Common myeloid progenitor, CD34-positive (primary cell): ENCODE data around the gene SPN.
A peak's percentile ranks its signal among the peaks of the same experiment; 100 is the strongest.

ENCODE experiments used
- CTCF ChIA-PET: fragments of 350-600 bp; sonication (Branson Sonifier 250); formaldehyde crosslinking; loops from one replicate; lab custom pipeline; 2021; ENCODE audit warnings: antibody characterized with exemption; lab: Charles Lee
- POLR2A ChIA-PET: fragments of 350-600 bp; sonication (Branson Sonifier 250); formaldehyde crosslinking; loops from one replicate; lab custom pipeline; 2021; ENCODE audit warnings: antibody characterized with exemption; lab: Charles Lee
- DNase-seq, 3 donors: peaks; one replicate each; pipeline versions ENCODE4 v3.0.0 to v3.0.0-alpha.2; 2013
- H3K27ac ChIP-seq, 2 experiments: 1 replicate in 1 of 2; 2 replicates in 1 of 2; pipeline ENCODE4 v1.7.0; 2013; ENCODE audit warnings: inconsistent platforms in 2 of 2, low read length in 2 of 2, mild to moderate bottlenecking in 2 of 2, low read depth in 1 of 2, moderate library complexity in 1 of 2; ENCODE audit not compliant: severe bottlenecking in 2 of 2, insufficient read depth in 1 of 2, poor library complexity in 1 of 2
- H3K27me3 ChIP-seq, 5 experiments: replicated peaks in 2 of 5; 1 replicate in 3 of 5; 2 replicates in 2 of 5; pipeline versions ENCODE4 v1.6.1 to v1.7.0; 2013; ENCODE audit warnings: low read length in 4 of 5, mild to moderate bottlenecking in 2 of 5, moderate library complexity in 2 of 5, inconsistent platforms in 1 of 5; ENCODE audit not compliant: insufficient read depth in 5 of 5, control insufficient read depth in 4 of 5
- H3K36me3 ChIP-seq, 4 experiments: 1 replicate in 2 of 4; 2 replicates in 2 of 4; pipeline versions ENCODE4 v1.6.1 to v1.7.0; 2013; ENCODE audit warnings: low read length in 3 of 4, control low read depth in 1 of 4, mild to moderate bottlenecking in 1 of 4; ENCODE audit not compliant: control insufficient read depth in 4 of 4, insufficient read depth in 4 of 4
- H3K4me1 ChIP-seq, 4 experiments: 1 replicate in 3 of 4; 2 replicates in 1 of 4; pipeline versions ENCODE4 v1.6.1 to v1.7.1; 2013; ENCODE audit warnings: low read length in 3 of 4, mild to moderate bottlenecking in 3 of 4, control low read depth in 1 of 4, inconsistent platforms in 1 of 4, moderate library complexity in 1 of 4; ENCODE audit not compliant: control insufficient read depth in 4 of 4, insufficient read depth in 4 of 4; ENCODE audit errors: control extremely low read depth in 1 of 4
- H3K4me3 ChIP-seq, 7 experiments: 1 replicate in 4 of 7; 2 replicates in 3 of 7; pipeline versions ENCODE4 v1.5.1 to v1.7.0; 2013; ENCODE audit warnings: mild to moderate bottlenecking in 7 of 7, low read length in 6 of 7, moderate library complexity in 6 of 7, inconsistent platforms in 2 of 7, low read depth in 2 of 7, control low read depth in 1 of 7; ENCODE audit not compliant: insufficient read depth in 4 of 7, control insufficient read depth in 1 of 7; ENCODE audit errors: extremely low read depth in 1 of 7
- H3K9me3 ChIP-seq, 5 experiments: 1 replicate in 4 of 5; 2 replicates in 1 of 5; pipeline versions ENCODE4 v1.6.1 to v1.7.1; 2013; ENCODE audit warnings: low read length in 4 of 5, mild to moderate bottlenecking in 2 of 5, inconsistent platforms in 1 of 5, low read depth in 1 of 5, moderate library complexity in 1 of 5; ENCODE audit not compliant: control insufficient read depth in 4 of 5, insufficient read depth in 2 of 5; ENCODE audit errors: control extremely low read depth in 1 of 5
- WGBS: methylation state at CpG from one replicate; pipeline ENCODE4 v1.1.5; 2013; ENCODE audit not compliant: insufficient coverage; 5-methylcytosine and 5-hydroxymethylcytosine counted together

The SPN gene

DNA sequence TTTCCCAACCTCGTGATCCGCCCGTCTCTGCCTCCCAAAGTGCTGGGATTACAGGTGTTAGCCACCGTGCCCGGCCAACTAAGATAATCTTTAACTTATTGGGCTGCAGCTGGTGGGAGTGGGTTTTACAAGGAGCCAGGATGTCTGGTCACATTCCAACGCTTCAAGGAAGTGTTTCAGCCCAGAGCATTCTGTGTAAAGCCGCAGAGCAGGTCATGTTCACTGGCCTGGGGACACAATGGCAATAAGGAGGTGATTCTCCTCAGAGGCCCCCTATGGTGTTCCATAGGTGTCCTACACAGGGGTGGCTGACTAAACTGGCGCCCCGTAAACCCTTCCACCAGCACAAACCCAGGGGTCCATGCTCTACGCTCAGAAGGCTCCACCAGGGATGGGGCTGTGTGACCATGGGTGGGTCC is 17.1 kb downstream of the SPN start:
- 87% methylated on average over 10 of the region's 10 CpGs for WGBS
- Histone ChIP-seq H3K27ac (peak overlapping the region in 1 of 2 experiments; percentile 81), H3K4me1 (peaks cover 9 to 54% (median 45%) of the 10 kb centered on the region in 4 experiments), H3K9me3 (no peaks in the 10 kb centered on the region), H3K4me3 (peak overlapping the region in 2 of 7 experiments; percentile 48 to 65), H3K36me3 (peaks cover 0 to 9% (median 0%) of the 10 kb centered on the region in 4 experiments), H3K27me3 (no peaks in the 10 kb centered on the region)
- ChIA-PET POLR2A (interaction anchor here (0.6 to 2.3 kb wide), 4 partner anchors 14 to 504 kb away, joined by 3 to 22 read pairs (median 8); partner anchors contain the start of genes CORO1A and SPN), CTCF (interaction anchor here (1.1 to 2.1 kb wide), 2 partner anchors 17 to 18 kb away, joined by 3 to 9 read pairs; partner anchors contain the start of gene SPN)
- DNase-seq, result peak in 1 of 3 donors; percentile 21

DNA sequence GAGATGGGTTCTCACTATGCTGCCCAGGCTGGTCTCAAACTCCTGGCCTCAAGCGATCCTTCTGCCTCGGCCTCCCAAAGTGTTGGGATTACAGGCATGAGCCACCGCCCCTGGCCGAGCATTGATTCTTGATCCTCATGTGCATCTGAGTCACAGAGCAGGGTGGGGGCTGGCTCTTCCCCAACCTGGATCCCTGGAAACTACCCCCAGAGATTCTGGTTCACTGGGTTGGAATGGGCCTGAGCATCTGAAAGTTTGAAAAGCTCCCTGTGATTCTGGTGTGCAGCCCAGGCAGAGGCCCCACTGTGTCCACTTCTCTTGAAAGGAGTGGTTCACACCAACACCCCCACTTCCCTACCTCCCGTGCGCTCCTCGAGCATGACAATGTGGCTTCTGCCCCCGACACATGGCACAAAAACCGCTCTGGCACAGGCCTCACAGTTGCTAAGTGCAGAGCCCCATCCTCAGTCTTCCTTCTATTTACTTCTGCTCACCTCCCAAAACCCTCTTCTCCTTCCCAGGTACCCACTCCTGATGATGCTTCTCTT is 20.6 kb downstream of the SPN start:
- CTCF ChIA-PET, result interaction anchor here (1.2 to 1.7 kb wide), 4 partner anchors 8 to 13 kb away, joined by 3 to 6 read pairs (median 4); no protein-coding TSS in a partner anchor
- Histone ChIP-seq H3K27me3 (no peaks in the 10 kb centered on the region), H3K9me3 (no peaks in the 10 kb centered on the region), H3K4me1 (peaks cover 10 to 52% (median 34%) of the 10 kb centered on the region in 4 experiments), H3K36me3 (peaks cover 0 to 9% (median 1%) of the 10 kb centered on the region in 4 experiments), H3K27ac (no peak overlapping the region), H3K4me3 (no peak overlapping the region)
- POLR2A ChIA-PET, result interaction anchor here (0.7 kb wide), 1 partner anchor 396 kb away, joined by 3 read pairs; no protein-coding TSS in a partner anchor
- WGBS, result 98% methylated on average over 9 of the region's 9 CpGs
- DNase-seq, result no peak

DNA sequence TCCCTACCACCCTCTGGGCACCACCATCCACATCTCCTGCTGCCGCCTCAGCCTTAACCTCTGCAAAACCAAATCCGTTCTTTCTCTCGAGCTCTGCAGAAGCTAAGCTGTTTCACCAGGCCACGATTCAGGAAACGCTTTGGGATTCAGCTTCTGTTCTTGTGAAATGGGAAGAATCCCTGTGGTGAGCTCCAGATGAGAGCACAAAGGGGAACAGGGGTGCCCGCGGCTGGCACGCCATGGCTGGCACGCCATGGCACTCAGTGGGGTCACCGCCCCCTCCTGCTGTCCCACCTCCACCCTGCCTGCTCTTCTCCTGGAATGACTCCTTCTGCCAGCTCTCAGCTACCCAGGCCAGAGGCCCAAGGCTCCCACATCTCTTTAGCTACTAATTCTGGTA is 21.6 kb downstream of the SPN start:
- H3K27ac ChIP-seq, result no peak overlapping the region
- CTCF ChIA-PET, result interaction anchor here (0.7 to 1.7 kb wide), 7 partner anchors 9 to 91 kb away, joined by 3 to 6 read pairs (median 3); no protein-coding TSS in a partner anchor
- POLR2A ChIA-PET, result no interaction called here
- WGBS, result 100% methylated on average over 6 of the region's 10 CpGs
- no peak for DNase-seq
- H3K36me3 ChIP-seq, result peaks cover 0 to 9% (median 1%) of the 10 kb centered on the region in 4 experiments
- H3K9me3 ChIP-seq, result no peaks in the 10 kb centered on the region
- H3K4me1 ChIP-seq, result peaks cover 10 to 45% (median 24%) of the 10 kb centered on the region in 4 experiments
- no peak overlapping the region for H3K4me3 ChIP-seq
- H3K27me3 ChIP-seq, result no peaks in the 10 kb centered on the region

DNA sequence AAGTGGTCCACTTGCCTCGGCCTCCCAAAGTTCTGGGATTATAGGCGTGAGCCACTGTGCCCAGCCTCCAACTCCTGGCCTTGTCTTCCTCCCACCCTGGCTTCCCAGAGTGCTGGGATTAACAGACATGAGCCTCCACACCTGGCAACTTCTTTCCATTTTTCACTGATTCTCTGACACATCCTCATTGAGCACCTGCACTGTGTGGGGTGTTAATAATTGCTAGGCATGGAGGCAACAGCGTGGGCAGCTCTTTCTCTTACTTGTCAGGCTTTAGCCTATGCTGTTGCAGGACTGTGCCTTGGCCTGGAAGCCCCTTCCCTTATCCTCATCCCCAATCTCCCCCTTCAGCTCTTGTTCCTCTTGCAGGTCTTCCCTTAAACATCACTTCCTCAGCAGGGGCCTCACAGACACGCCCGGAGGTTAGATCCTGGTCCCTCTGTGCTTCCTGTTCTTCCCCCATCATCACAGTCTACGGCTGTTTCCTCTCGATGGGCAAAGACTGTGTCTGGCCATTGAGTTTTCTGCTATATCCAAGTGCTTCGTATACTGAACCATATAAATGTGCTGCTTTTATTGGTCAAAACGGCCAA is 23.8 kb downstream of the SPN start:
- Histone ChIP-seq H3K27me3 (no peaks in the 10 kb centered on the region), H3K4me1 (peaks cover 10 to 38% (median 19%) of the 10 kb centered on the region in 4 experiments), H3K36me3 (peaks cover 0 to 13% (median 1%) of the 10 kb centered on the region in 4 experiments), H3K4me3 (peak overlapping the region in 1 of 7 experiments; percentile 4), H3K9me3 (no peaks in the 10 kb centered on the region), H3K27ac (peak overlapping the region in 1 of 2 experiments; percentile 56)
- CTCF ChIA-PET, result interaction anchor here (1.5 to 3.3 kb wide), 4 partner anchors 10 to 41 kb away, joined by 3 to 21 read pairs (median 9); no protein-coding TSS in a partner anchor
- DNase-seq, result peak; percentile 38 to 78 (median 72)
- 23% methylated on average over 7 of the region's 9 CpGs for WGBS
- POLR2A ChIA-PET, result interaction anchor here (1.1 to 1.5 kb wide), 3 partner anchors 11 to 23 kb away, joined by 5 to 8 read pairs (median 5); partner anchors contain the start of gene SPN

DNA sequence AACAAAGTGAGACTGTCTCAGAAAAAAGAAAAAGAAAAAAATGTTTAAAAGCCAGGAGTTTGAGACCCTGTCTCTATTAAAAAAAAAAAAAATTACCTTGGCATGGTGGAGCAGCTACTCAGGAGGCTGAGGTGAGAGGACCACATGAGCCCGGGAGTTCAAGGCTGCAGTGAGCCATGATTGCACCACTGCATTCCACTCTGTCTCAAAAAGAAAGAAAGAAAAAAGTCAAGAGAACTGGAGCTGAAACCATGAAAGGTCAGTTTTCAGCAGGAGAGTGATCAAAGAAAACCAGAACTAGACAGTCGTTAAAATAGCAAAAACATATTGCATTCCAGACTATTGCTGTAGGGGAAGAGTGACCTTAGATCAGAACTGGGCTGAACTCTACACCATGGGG is 24.7 kb downstream of the SPN start:
- WGBS, result 95% methylated on average over 2 of the region's 2 CpGs
- Histone ChIP-seq H3K4me3 (no peak overlapping the region), H3K9me3 (no peaks in the 10 kb centered on the region), H3K27me3 (no peaks in the 10 kb centered on the region), H3K36me3 (peaks cover 0 to 13% (median 1%) of the 10 kb centered on the region in 4 experiments), H3K4me1 (peaks cover 10 to 39% (median 21%) of the 10 kb centered on the region in 4 experiments), H3K27ac (peak overlapping the region in 1 of 2 experiments; percentile 2)
- DNase-seq, result no peak
- POLR2A ChIA-PET, result interaction anchor here (0.6 to 1.5 kb wide), 3 partner anchors 11 to 238 kb away, joined by 5 to 7 read pairs (median 5); partner anchors contain the start of gene KCTD13
- CTCF ChIA-PET, result interaction anchor here (0.8 to 3.3 kb wide), 6 partner anchors 8 to 46 kb away, joined by 3 to 21 read pairs (median 4); no protein-coding TSS in a partner anchor

DNA sequence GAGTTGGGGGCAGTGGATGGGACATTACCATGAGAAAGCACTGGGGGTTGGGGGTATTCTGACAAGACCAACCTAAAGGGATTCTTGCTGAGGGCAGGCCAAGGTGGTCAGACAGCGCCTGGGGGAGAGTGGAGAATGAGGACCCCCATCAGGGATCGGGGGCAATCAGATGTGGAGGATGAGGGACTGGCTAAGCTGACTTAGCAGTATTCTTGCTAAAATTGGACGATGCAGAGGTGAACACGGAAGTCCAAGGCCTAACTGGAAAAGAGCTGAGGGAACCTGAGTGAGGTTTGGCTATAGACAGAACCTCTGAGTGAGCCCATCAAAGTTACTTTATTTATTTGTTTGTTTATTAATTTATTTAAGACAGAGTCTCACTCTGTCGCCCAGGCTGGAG is 25.1 kb downstream of the SPN start:
- no peak for DNase-seq
- H3K27me3 ChIP-seq, result no peaks in the 10 kb centered on the region
- peaks cover 10 to 39% (median 21%) of the 10 kb centered on the region in 4 experiments for H3K4me1 ChIP-seq
- WGBS, result 94% methylated on average over 5 of the region's 5 CpGs
- CTCF ChIA-PET, result interaction anchor here (0.8 to 3.3 kb wide), 6 partner anchors 9 to 47 kb away, joined by 3 to 21 read pairs (median 4); no protein-coding TSS in a partner anchor
- POLR2A ChIA-PET, result interaction anchor here (0.6 to 1.5 kb wide), 4 partner anchors 9 to 238 kb away, joined by 4 to 7 read pairs (median 5); partner anchors contain the start of genes KCTD13 and QPRT
- no peaks in the 10 kb centered on the region for H3K9me3 ChIP-seq
- H3K27ac ChIP-seq, result peak overlapping the region in 1 of 2 experiments; percentile 2
- peaks cover 0 to 13% (median 1%) of the 10 kb centered on the region in 4 experiments for H3K36me3 ChIP-seq
- H3K4me3 ChIP-seq, result no peak overlapping the region
